Ishikawa (cell line): ENCODE data around the gene NFIX.

Experiments used
- CEBPB ChIP-seq: IDR thresholded peaks from 2 replicates; pipeline ENCODE4 v1.6.1; 2012
- CREB1 ChIP-seq: IDR thresholded peaks from 2 replicates; pipeline ENCODE4 v1.6.1; 2012; ENCODE audit warnings: low read depth
- EGR1 ChIP-seq: IDR thresholded peaks from 2 replicates; pipeline ENCODE4 v1.6.1; 2012
- EP300 ChIP-seq: IDR thresholded peaks from 2 replicates; pipeline ENCODE4 v1.6.1; 2012; ENCODE audit warnings: borderline replicate concordance
- FOXM1 ChIP-seq: IDR thresholded peaks from 2 replicates; pipeline ENCODE4 v1.6.1; 2012; ENCODE audit warnings: low read depth, borderline replicate concordance
- NFIC ChIP-seq: IDR thresholded peaks from 2 replicates; pipeline ENCODE4 v1.6.1; 2012
- RAD21 ChIP-seq: IDR thresholded peaks from 2 replicates; pipeline ENCODE4 v1.6.1; 2012; ENCODE audit warnings: low read depth
- TAF1 ChIP-seq: IDR thresholded peaks from 2 replicates; pipeline ENCODE4 v1.6.1; 2012; ENCODE audit warnings: low read depth, mild to moderate bottlenecking
- TCF12 ChIP-seq: IDR thresholded peaks from 2 replicates; pipeline ENCODE4 v1.6.1; 2012; ENCODE audit warnings: low read depth
- TEAD4 ChIP-seq: IDR thresholded peaks from 2 replicates; pipeline ENCODE4 v1.6.1; 2012
- YY1 ChIP-seq: IDR thresholded peaks from 2 replicates; pipeline ENCODE4 v1.6.1; 2012; ENCODE audit warnings: low read depth
- ZBTB7A ChIP-seq: IDR thresholded peaks from 2 replicates; pipeline ENCODE4 v1.6.1; 2012; ENCODE audit warnings: low read depth
- TF ChIP-seq, protein P1 (sequence below): IDR thresholded peaks from 2 replicates; pipeline ENCODE4 v1.6.1; 2012
- TF ChIP-seq, protein P2 (sequence below): IDR thresholded peaks from 2 replicates; pipeline ENCODE4 v1.6.1; 2012; ENCODE audit warnings: low read depth, mild to moderate bottlenecking
- TF ChIP-seq, protein P3 (sequence below): IDR thresholded peaks from 2 replicates; pipeline ENCODE4 v1.6.1; 2012

The NFIX gene

DNA sequence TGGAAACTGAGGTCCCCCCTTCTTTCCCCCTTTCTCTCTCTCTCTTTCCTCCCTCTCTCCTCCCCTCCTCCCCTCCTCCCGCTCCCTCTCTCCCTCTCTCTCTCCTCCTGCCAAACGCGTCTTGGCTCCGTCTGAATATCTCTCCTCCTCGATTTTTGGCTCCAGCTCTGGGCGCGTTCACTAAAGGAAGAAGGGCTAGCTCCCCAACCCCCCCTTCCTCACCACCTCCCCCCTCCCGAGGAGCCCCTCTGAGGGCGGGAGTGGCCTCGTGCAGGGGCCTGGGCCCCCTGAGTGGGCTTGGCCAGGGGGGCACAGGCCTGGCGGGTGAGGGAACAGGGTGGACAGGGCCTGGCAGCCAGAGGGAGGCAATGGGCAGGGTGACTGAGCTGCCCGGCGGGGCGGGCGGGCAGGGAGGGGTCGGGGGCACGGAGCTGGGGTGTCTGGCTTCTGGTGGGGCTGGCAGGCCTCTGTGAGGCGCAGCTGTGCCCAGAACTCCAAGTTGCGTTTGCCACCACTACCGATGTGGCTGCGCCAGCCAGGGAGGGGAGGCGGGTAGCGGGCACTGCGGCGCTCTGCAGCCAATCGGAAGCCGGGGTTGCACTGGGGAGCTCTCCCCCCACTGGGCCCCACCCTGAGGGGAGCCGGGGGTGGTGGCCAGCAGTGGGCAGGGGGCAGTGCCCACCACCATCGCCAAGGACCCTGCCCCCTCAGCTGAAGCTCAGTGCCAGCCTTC, 7.1 kb downstream of the NFIX start:
- TF ChIP-seq CEBPB, result no peak
- no peak for TF ChIP-seq FOXM1
- TF ChIP-seq, protein P1, sequence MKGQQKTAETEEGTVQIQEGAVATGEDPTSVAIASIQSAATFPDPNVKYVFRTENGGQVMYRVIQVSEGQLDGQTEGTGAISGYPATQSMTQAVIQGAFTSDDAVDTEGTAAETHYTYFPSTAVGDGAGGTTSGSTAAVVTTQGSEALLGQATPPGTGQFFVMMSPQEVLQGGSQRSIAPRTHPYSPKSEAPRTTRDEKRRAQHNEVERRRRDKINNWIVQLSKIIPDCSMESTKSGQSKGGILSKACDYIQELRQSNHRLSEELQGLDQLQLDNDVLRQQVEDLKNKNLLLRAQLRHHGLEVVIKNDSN, result no peak
- no peak for TF ChIP-seq NFIC
- TF ChIP-seq, protein P2, sequence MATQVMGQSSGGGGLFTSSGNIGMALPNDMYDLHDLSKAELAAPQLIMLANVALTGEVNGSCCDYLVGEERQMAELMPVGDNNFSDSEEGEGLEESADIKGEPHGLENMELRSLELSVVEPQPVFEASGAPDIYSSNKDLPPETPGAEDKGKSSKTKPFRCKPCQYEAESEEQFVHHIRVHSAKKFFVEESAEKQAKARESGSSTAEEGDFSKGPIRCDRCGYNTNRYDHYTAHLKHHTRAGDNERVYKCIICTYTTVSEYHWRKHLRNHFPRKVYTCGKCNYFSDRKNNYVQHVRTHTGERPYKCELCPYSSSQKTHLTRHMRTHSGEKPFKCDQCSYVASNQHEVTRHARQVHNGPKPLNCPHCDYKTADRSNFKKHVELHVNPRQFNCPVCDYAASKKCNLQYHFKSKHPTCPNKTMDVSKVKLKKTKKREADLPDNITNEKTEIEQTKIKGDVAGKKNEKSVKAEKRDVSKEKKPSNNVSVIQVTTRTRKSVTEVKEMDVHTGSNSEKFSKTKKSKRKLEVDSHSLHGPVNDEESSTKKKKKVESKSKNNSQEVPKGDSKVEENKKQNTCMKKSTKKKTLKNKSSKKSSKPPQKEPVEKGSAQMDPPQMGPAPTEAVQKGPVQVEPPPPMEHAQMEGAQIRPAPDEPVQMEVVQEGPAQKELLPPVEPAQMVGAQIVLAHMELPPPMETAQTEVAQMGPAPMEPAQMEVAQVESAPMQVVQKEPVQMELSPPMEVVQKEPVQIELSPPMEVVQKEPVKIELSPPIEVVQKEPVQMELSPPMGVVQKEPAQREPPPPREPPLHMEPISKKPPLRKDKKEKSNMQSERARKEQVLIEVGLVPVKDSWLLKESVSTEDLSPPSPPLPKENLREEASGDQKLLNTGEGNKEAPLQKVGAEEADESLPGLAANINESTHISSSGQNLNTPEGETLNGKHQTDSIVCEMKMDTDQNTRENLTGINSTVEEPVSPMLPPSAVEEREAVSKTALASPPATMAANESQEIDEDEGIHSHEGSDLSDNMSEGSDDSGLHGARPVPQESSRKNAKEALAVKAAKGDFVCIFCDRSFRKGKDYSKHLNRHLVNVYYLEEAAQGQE, result no peak
- TF ChIP-seq YY1, result no peak
- no peak for TF ChIP-seq CREB1
- TF ChIP-seq ZBTB7A, result no peak
- no peak for TF ChIP-seq EP300
- TF ChIP-seq EGR1, result no peak
- TF ChIP-seq TCF12, result no peak
- TF ChIP-seq TEAD4, result no peak
- TF ChIP-seq TAF1, result no peak
- TF ChIP-seq, protein P3, sequence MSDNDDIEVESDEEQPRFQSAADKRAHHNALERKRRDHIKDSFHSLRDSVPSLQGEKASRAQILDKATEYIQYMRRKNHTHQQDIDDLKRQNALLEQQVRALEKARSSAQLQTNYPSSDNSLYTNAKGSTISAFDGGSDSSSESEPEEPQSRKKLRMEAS, result no peak
- TF ChIP-seq RAD21, result no peak

DNA sequence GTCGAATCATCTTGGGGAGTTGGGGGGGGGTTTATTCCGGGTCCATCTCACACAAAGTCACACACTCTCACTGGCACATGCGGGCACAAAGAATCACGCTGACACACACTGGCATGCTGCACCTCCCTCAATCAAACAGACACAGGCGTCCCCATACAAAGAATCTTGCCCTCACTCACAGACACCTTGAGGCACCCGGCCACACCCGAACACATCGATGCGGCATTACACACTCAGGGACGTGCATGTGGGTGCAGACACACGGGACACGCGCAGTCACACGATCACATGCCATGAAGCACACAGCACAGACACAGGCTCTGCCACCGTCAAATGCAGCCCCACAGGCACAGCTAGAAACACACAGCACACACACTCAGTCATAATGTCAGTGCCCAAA, 7.8 kb downstream of the NFIX start:
- no peak for TF ChIP-seq ZBTB7A
- TF ChIP-seq TEAD4, result no peak
- TF ChIP-seq TAF1, result no peak
- TF ChIP-seq TCF12, result no peak
- TF ChIP-seq EP300, result no peak
- TF ChIP-seq, protein P2, result no peak
- TF ChIP-seq CEBPB, result no peak
- no peak for TF ChIP-seq EGR1
- TF ChIP-seq NFIC, result no peak
- TF ChIP-seq YY1, result no peak
- no peak for TF ChIP-seq CREB1
- no peak for TF ChIP-seq FOXM1
- TF ChIP-seq, protein P3, result no peak
- TF ChIP-seq RAD21, result no peak
- TF ChIP-seq, protein P1, result no peak

DNA sequence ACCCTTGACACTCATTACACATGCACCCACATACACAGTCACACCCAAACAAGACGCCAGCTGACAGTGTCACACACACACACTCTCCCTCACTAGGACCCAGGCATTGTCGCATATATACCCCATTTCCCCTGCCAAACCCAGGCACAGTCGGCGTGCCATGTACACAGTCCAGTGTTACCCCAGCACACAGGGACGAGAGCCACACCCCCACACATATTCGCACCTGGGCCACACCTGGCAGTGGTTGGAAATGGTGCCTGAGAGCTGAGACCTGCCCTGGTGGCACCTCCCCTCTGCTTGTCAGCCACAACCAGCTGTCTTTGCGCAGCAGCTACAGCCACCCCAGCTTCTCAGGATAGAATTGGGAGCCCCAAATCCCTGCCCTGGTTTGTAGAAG, 9.0 kb downstream of the NFIX start:
- TF ChIP-seq, protein P1, result no peak
- TF ChIP-seq, protein P3, result no peak
- TF ChIP-seq TCF12 (no peak), ZBTB7A (no peak), TAF1 (no peak)

DNA sequence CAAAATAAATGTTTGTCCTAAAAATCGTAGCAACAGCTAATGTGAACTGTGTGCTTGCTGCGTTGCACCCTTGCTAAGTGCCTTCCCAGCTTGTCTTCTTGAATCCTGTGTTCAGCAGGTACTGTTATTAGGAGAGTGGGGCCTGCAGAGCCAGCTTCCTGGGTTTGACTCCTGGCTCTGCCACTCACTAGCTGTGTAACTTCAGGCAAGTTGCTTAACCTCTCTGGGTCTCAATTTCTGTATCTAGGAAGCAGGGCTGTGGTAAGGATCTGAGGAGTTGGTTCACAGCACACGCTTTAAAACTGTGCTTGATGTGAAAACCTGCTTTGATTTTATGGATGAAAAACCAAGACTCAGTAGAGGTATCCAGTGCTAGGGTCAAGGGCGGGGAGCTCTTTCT, 10.0 kb downstream of the NFIX start:
- TF ChIP-seq, protein P2, result no peak
- TF ChIP-seq EP300, result no peak
- TF ChIP-seq TAF1, result no peak
- no peak for TF ChIP-seq EGR1
- TF ChIP-seq CREB1, result no peak
- no peak for TF ChIP-seq RAD21
- no peak for TF ChIP-seq TCF12
- no peak for TF ChIP-seq FOXM1
- TF ChIP-seq, protein P1, result no peak
- TF ChIP-seq YY1, result no peak
- TF ChIP-seq TEAD4, result no peak
- TF ChIP-seq, protein P3, result no peak
- TF ChIP-seq ZBTB7A, result no peak
- no peak for TF ChIP-seq CEBPB
- TF ChIP-seq NFIC, result no peak
